ENCODE measurements around the gene P2RX2. TPM values are rescaled to one million over a fixed set of nuclear protein-coding genes. Genes with fewer than 3 reads are reported as not detected.

P2RX2 gene
- total and polyA plus RNA-seq, 12 donors: not detected

- intact Hi-C loops (cut with DNase I): no loop called here
- WGBS, 2 donors: 96 to 97% methylated on average over 39 of the region's 39 CpGs
- Histone ChIP-seq H3K36me3 (peaks cover 4 to 85% (median 15%) of the 10 kb centered on the region in 9 donors), H3K27me3 (no peaks in the 10 kb centered on the region), H3K9me3 (no peaks in the 10 kb centered on the region), H3K27ac (no peak overlapping the region), H3K4me1 (no peaks in the 10 kb centered on the region), H3K4me3 (no peak overlapping the region)
- no peak for DNase-seq
- no peak for TF ChIP-seq CTCF (IDR thresholded peaks at IDR 0.05)
- ATAC-seq: no peak
Measured at GRCh38 chr12:132574271-132574996, 44.1 kb upstream of the P2RX2 start.

GRCh38 chr12:132575661-132576060 is 42.9 kb upstream of the P2RX2 start:
- TF ChIP-seq CTCF (IDR thresholded peaks at IDR 0.05): no peak
- no peak overlapping the region for H3K4me3 ChIP-seq
- 97 to 99% methylated on average over 11 of the region's 11 CpGs for WGBS, 2 donors

GRCh38 chr12:132576701-132577100 is 41.9 kb upstream of the P2RX2 start:
- no peak overlapping the region for H3K27ac ChIP-seq
- ATAC-seq: no peak
- no peaks in the 10 kb centered on the region for H3K4me1 ChIP-seq
- DNase-seq: no peak
- peaks cover 4 to 89% (median 15%) of the 10 kb centered on the region in 9 donors for H3K36me3 ChIP-seq
- intact Hi-C loops (cut with DNase I): no loop called here
- no peak overlapping the region for H3K4me3 ChIP-seq
- WGBS, 2 donors: 95% methylated on average over 12 of the region's 12 CpGs
- no peak for TF ChIP-seq CTCF (IDR thresholded peaks at IDR 0.05)
- H3K9me3 ChIP-seq: no peaks in the 10 kb centered on the region
- H3K27me3 ChIP-seq: no peaks in the 10 kb centered on the region

More at GRCh38 chr12:132575661-132576060, 42.9 kb upstream of the P2RX2 start:
- ATAC-seq: no peak
- no peak for DNase-seq
- no peaks in the 10 kb centered on the region for H3K4me1 ChIP-seq
- no peaks in the 10 kb centered on the region for H3K27me3 ChIP-seq
- intact Hi-C loops (cut with DNase I): no loop called here
- H3K9me3 ChIP-seq: no peaks in the 10 kb centered on the region
- H3K27ac ChIP-seq: no peak overlapping the region
- H3K36me3 ChIP-seq: peaks cover 4 to 89% (median 15%) of the 10 kb centered on the region in 9 donors

GRCh38 chr12:132577191-132577920 is 41.2 kb upstream of the P2RX2 start:
- Histone ChIP-seq H3K4me1 (no peaks in the 10 kb centered on the region), H3K27me3 (no peaks in the 10 kb centered on the region), H3K36me3 (peaks cover 4 to 82% (median 15%) of the 10 kb centered on the region in 9 donors), H3K27ac (no peak overlapping the region), H3K9me3 (no peaks in the 10 kb centered on the region), H3K4me3 (no peak overlapping the region)
- no peak for DNase-seq
- 91 to 93% methylated on average over 22 of the region's 22 CpGs for WGBS, 2 donors
- intact Hi-C loops (cut with DNase I): no loop called here
- ATAC-seq: peak in 1 of 8 donors; percentile 7
- no peak for TF ChIP-seq CTCF (IDR thresholded peaks at IDR 0.05)
